Stimulated activated CD4-positive, alpha-beta T cell treated with anti-CD3 and anti-CD28 coated beads, Interleukin-12 subunit alpha, Interleukin-12 subunit beta, amount 100 ng/mL, for 48 hours (primary cell): Measurements from ENCODE around the gene WARS2.

Experiments
- DNase-seq, 3 donors: peaks; one replicate each; pipeline ENCODE4 v3.0.0-alpha.2; 2020; ENCODE audit warnings: low read depth in 2 of 3, low spot score in 1 of 3

WARS2 gene

GRCh38 chr1:119000371-119001180 is 139.9 kb downstream of the WARS2 start:
- no peak for DNase-seq

GRCh38 chr1:118999348-119000071 is 140.9 kb downstream of the WARS2 start:
- no peak for DNase-seq

- DNase-seq, result no peak
Observed at GRCh38 chr1:118998171-118998570, 142.3 kb downstream of the WARS2 start.

- DNase-seq, result no peak
Observed at GRCh38 chr1:118997225-118997624, 143.2 kb downstream of the WARS2 start.

- DNase-seq, result no peak
Observed at GRCh38 chr1:118995312-118996016, 145.0 kb downstream of the WARS2 start.

GRCh38 chr1:118993700-118994026 is 146.8 kb downstream of the WARS2 start:
- DNase-seq, result no peak

GRCh38 chr1:118992868-118993699 is 147.4 kb downstream of the WARS2 start:
- DNase-seq, result no peak

GRCh38 chr1:118992237-118992825 is 148.1 kb downstream of the WARS2 start:
- DNase-seq, result no peak

GRCh38 chr1:118991448-118991847 is 149.0 kb downstream of the WARS2 start:
- no peak for DNase-seq

GRCh38 chr1:118990513-118991152 is 149.8 kb downstream of the WARS2 start:
- no peak for DNase-seq

- DNase-seq, result no peak
Observed at GRCh38 chr1:118989878-118990378, 150.5 kb downstream of the WARS2 start.

- no peak for DNase-seq
Observed at GRCh38 chr1:118989006-118989815, 151.2 kb downstream of the WARS2 start.

GRCh38 chr1:118988186-118989005 is 152.1 kb downstream of the WARS2 start, which contains the start of gene TBX15:
Gene TBX15, minus strand, starts transcription at chr1:118988343. Its CDS starts 548 bp downstream, at chr1:118987795.
- DNase-seq, result no peak

GRCh38 chr1:118987468-118988185 is 152.8 kb downstream of the WARS2 start:
- no peak for DNase-seq

- no peak for DNase-seq
Observed at GRCh38 chr1:118986555-118987467, 153.6 kb downstream of the WARS2 start.
